Ovary (tissue), 3 donors: ENCODE measurements around the gene TUSC2.

Source experiments
- CTCF ChIP-seq, 3 donors: fragments of 450-650 bp in 2 of 3; fragments of 200-600 bp in 1 of 3; IDR thresholded peaks; one replicate each; pipeline versions ENCODE4 v1.5.1 to v1.8.0; 2016 to 2022; ENCODE audit warnings: antibody characterized with exemption in 3 of 3, mild to moderate bottlenecking in 1 of 3
- EP300 ChIP-seq: sonication (generic); formaldehyde crosslinking; IDR thresholded peaks from one replicate; pipeline ENCODE4 v1.6.1; 2017; ENCODE audit warnings: antibody characterized with exemption
- donor health status: DM: no; HTN: no; CAD: no.

- TF ChIP-seq CTCF (IDR thresholded peaks at IDR 0.05) (no peak), EP300 (no peak)
Observed at GRCh38 chr3:50325113-50325480, 2.9 kb downstream of the TUSC2 start.
